ENCODE results near the gene CCSER1.

DNA sequence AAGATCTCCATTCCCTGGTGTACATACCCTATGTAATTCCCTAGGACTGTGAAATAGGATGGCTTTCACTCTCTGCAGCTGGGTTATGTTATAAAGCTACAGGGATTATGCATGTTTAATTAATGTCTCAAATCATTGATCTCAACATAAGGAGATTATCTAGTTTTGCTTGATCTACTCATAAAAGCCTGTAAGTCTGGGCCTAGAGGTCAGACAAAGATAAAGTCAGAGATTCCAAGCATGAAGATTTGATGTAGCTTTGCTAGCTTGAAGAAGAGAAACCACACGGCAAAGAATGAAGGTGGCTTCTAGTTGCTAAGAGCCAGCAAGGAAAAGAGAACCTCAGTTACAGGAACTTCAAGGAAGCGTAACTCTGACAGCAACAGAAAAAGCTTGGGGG is 456.9 kb downstream of the CCSER1 start:
- TF ChIP-seq, protein P1, sequence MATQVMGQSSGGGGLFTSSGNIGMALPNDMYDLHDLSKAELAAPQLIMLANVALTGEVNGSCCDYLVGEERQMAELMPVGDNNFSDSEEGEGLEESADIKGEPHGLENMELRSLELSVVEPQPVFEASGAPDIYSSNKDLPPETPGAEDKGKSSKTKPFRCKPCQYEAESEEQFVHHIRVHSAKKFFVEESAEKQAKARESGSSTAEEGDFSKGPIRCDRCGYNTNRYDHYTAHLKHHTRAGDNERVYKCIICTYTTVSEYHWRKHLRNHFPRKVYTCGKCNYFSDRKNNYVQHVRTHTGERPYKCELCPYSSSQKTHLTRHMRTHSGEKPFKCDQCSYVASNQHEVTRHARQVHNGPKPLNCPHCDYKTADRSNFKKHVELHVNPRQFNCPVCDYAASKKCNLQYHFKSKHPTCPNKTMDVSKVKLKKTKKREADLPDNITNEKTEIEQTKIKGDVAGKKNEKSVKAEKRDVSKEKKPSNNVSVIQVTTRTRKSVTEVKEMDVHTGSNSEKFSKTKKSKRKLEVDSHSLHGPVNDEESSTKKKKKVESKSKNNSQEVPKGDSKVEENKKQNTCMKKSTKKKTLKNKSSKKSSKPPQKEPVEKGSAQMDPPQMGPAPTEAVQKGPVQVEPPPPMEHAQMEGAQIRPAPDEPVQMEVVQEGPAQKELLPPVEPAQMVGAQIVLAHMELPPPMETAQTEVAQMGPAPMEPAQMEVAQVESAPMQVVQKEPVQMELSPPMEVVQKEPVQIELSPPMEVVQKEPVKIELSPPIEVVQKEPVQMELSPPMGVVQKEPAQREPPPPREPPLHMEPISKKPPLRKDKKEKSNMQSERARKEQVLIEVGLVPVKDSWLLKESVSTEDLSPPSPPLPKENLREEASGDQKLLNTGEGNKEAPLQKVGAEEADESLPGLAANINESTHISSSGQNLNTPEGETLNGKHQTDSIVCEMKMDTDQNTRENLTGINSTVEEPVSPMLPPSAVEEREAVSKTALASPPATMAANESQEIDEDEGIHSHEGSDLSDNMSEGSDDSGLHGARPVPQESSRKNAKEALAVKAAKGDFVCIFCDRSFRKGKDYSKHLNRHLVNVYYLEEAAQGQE (IDR thresholded peaks at IDR 0.05; ENCODE audit: borderline replicate concordance): no peak
- TF ChIP-seq, protein P2, sequence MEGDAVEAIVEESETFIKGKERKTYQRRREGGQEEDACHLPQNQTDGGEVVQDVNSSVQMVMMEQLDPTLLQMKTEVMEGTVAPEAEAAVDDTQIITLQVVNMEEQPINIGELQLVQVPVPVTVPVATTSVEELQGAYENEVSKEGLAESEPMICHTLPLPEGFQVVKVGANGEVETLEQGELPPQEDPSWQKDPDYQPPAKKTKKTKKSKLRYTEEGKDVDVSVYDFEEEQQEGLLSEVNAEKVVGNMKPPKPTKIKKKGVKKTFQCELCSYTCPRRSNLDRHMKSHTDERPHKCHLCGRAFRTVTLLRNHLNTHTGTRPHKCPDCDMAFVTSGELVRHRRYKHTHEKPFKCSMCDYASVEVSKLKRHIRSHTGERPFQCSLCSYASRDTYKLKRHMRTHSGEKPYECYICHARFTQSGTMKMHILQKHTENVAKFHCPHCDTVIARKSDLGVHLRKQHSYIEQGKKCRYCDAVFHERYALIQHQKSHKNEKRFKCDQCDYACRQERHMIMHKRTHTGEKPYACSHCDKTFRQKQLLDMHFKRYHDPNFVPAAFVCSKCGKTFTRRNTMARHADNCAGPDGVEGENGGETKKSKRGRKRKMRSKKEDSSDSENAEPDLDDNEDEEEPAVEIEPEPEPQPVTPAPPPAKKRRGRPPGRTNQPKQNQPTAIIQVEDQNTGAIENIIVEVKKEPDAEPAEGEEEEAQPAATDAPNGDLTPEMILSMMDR (IDR thresholded peaks at IDR 0.05; ENCODE audit: poor library complexity, severe bottlenecking): no peak
- no peak for TF ChIP-seq EZH2 (IDR thresholded peaks at IDR 0.05; ENCODE audit: borderline replicate concordance, insufficient read depth, low read length, poor library complexity, severe bottlenecking)
- no peak for TF ChIP-seq RAD21 (conservative IDR thresholded peaks at IDR 0.05)
- no peak for TF ChIP-seq POLR2AphosphoS5 (IDR thresholded peaks at IDR 0.05)
- no peak for TF ChIP-seq MXI1 (conservative IDR thresholded peaks at IDR 0.05; ENCODE audit: poor library complexity, severe bottlenecking)

Data from neural cell (in vitro differentiated cells).